Smooth muscle cell (in vitro differentiated cells): Measurements from ENCODE around the gene GRIK3. TPM values are rescaled to one million over a fixed set of nuclear protein-coding genes. Genes with fewer than 3 reads are reported as not detected.

ENCODE experiments used
- DNase-seq: peaks from one replicate; lab custom pipeline; 2025; ENCODE audit not compliant: unreplicated experiment; lab: John Stamatoyannopoulos, UW
- H2AFZ ChIP-seq: fragments of 200-600 bp; sonication (generic); 2 replicates; pipeline ENCODE4 v1.6.0; 2016; ENCODE audit warnings: antibody characterized with exemption, low read depth, mild to moderate bottlenecking
- H3F3A ChIP-seq: fragments of 200-600 bp; sonication (generic); 2 replicates; pipeline ENCODE4 v1.6.0; 2017; ENCODE audit warnings: antibody characterized with exemption, low read depth
- H3K27ac ChIP-seq: fragments of 200-600 bp; sonication (generic); 2 replicates; pipeline ENCODE4 v1.5.1; 2016; ENCODE audit warnings: low read depth, mild to moderate bottlenecking
- H3K27me3 ChIP-seq: fragments of 200-600 bp; sonication (generic); 2 replicates; pipeline ENCODE4 v1.6.1; 2016; ENCODE audit warnings: low read depth, mild to moderate bottlenecking
- H3K36me3 ChIP-seq: fragments of 200-600 bp; sonication (generic); 2 replicates; pipeline ENCODE4 v1.5.1; 2016; ENCODE audit warnings: low read depth
- H3K4me1 ChIP-seq: fragments of 200-600 bp; sonication (generic); 2 replicates; pipeline ENCODE4 v1.5.1; 2016; ENCODE audit warnings: low read depth
- H3K4me2 ChIP-seq: fragments of 200-600 bp; sonication (generic); 2 replicates; pipeline ENCODE4 v1.6.0; 2016; ENCODE audit warnings: mild to moderate bottlenecking
- H3K4me3 ChIP-seq: fragments of 200-600 bp; sonication (generic); 2 replicates; pipeline ENCODE4 v1.5.1; 2016; ENCODE audit warnings: mild to moderate bottlenecking
- H3K79me2 ChIP-seq: fragments of 200-600 bp; sonication (generic); 2 replicates; pipeline ENCODE4 v1.6.0; 2016; ENCODE audit warnings: low read depth, mild to moderate bottlenecking
- H3K9ac ChIP-seq: fragments of 200-600 bp; sonication (generic); 2 replicates; pipeline ENCODE4 v1.6.0; 2016; ENCODE audit warnings: low read depth
- H3K9me3 ChIP-seq: fragments of 200-600 bp; sonication (generic); replicated peaks from 2 replicates; pipeline ENCODE4 v1.5.1; 2016; ENCODE audit warnings: low read depth
- H4K20me1 ChIP-seq: fragments of 200-600 bp; sonication (generic); 2 replicates; pipeline ENCODE4 v1.6.0; 2016; ENCODE audit warnings: low read depth
- CTCF ChIP-seq: fragments of 200-600 bp; sonication (generic); IDR thresholded peaks from 2 replicates; pipeline ENCODE4 v1.5.1; 2017; ENCODE audit warnings: borderline replicate concordance, mild to moderate bottlenecking, antibody characterized with exemption; ENCODE audit not compliant: insufficient read depth, poor library complexity, severe bottlenecking
- WGBS: methylation state at CpG from one replicate; pipeline ENCODE4 v1.1.7; 2016; ENCODE audit warnings: low lambda C conversion rate; 5-methylcytosine and 5-hydroxymethylcytosine counted together
- polyA plus RNA-seq: library from polyadenylated mRNA; unstranded; fragments of >200 nt; fragmentation: Nextera tagmentation; extraction: Ambion mirVana; gene quantifications from 2 replicates; pipeline ENCODE4 v1.2.1, GENCODE V29; 2016
- total RNA-seq: library from RNA; depleted of rRNA; stranded (reverse); fragments of >200 nt; gene quantifications from 2 replicates; pipeline ENCODE4 v1.2.3, GENCODE V29; 2014

The GRIK3 gene
- total and polyA plus RNA-seq, 2 experiments from 2014 or later = 0.04 TPM; not detected in 1

- no peak for TF ChIP-seq CTCF
These were observed 281.9 kb downstream of the GRIK3 start for GRCh38 chr1:36752431-36752830.

GRCh38 chr1:36751525-36751924 is 282.8 kb downstream of the GRIK3 start:
- DNase-seq = no peak
- WGBS = 95% methylated on average over 4 of the region's 4 CpGs
- no peaks in the 10 kb centered on the region for H3K9me3 ChIP-seq
- H3F3A ChIP-seq = no peaks in the 10 kb centered on the region
- no peak overlapping the region for H3K27ac ChIP-seq
- no peak overlapping the region for H3K9ac ChIP-seq
- H4K20me1 ChIP-seq = no peaks in the 10 kb centered on the region
- no peak overlapping the region for H2AFZ ChIP-seq
- no peak overlapping the region for H3K4me2 ChIP-seq
- no peaks in the 10 kb centered on the region for H3K36me3 ChIP-seq
- H3K79me2 ChIP-seq = no peaks in the 10 kb centered on the region
- no peaks in the 10 kb centered on the region for H3K4me1 ChIP-seq
- no peak for TF ChIP-seq CTCF
- no peaks in the 10 kb centered on the region for H3K27me3 ChIP-seq
- H3K4me3 ChIP-seq = no peak overlapping the region

More at GRCh38 chr1:36752431-36752830, 281.9 kb downstream of the GRIK3 start:
- no peak overlapping the region for H2AFZ ChIP-seq
- no peak for DNase-seq
- no peak overlapping the region for H3K4me2 ChIP-seq
- no peak overlapping the region for H3K4me3 ChIP-seq
- no peaks in the 10 kb centered on the region for H3K9me3 ChIP-seq
- H3K4me1 ChIP-seq = no peaks in the 10 kb centered on the region
- H3K79me2 ChIP-seq = no peaks in the 10 kb centered on the region
- 95% methylated on average over 2 of the region's 2 CpGs for WGBS
- no peak overlapping the region for H3K27ac ChIP-seq
- H3K9ac ChIP-seq = no peak overlapping the region
- no peaks in the 10 kb centered on the region for H4K20me1 ChIP-seq
- H3F3A ChIP-seq = no peaks in the 10 kb centered on the region
- no peaks in the 10 kb centered on the region for H3K27me3 ChIP-seq
- no peaks in the 10 kb centered on the region for H3K36me3 ChIP-seq

GRCh38 chr1:36748466-36748865 is 285.8 kb downstream of the GRIK3 start:
- no peak for TF ChIP-seq CTCF
- H3K27me3 ChIP-seq = no peaks in the 10 kb centered on the region
- no peak for DNase-seq
- H2AFZ ChIP-seq = no peak overlapping the region
- no peak overlapping the region for H3K27ac ChIP-seq
- WGBS = 92% methylated on average over 7 of the region's 7 CpGs
- no peaks in the 10 kb centered on the region for H3K4me1 ChIP-seq
- H4K20me1 ChIP-seq = no peaks in the 10 kb centered on the region
- H3K4me2 ChIP-seq = no peak overlapping the region
- no peaks in the 10 kb centered on the region for H3K79me2 ChIP-seq
- no peak overlapping the region for H3K9ac ChIP-seq
- H3K9me3 ChIP-seq = no peaks in the 10 kb centered on the region
- no peaks in the 10 kb centered on the region for H3K36me3 ChIP-seq
- no peak overlapping the region for H3K4me3 ChIP-seq
- H3F3A ChIP-seq = no peaks in the 10 kb centered on the region
